KMS-11 (cell line): ENCODE data around the gene PI16.

Experiments used
- H2AFZ ChIP-seq: fragments of 200-600 bp; sonication (generic); 2 replicates; pipeline ENCODE4 v1.6.1; 2016; ENCODE audit warnings: antibody characterized with exemption, mixed run types, low read depth
- H3K27ac ChIP-seq: fragments of 200-600 bp; sonication (generic); 2 replicates; pipeline ENCODE4 v1.6.1; 2016; ENCODE audit warnings: mild to moderate bottlenecking, mixed run types
- H3K27me3 ChIP-seq: fragments of 200-600 bp; sonication (generic); 2 replicates; pipeline ENCODE4 v1.6.1; 2017; ENCODE audit warnings: mild to moderate bottlenecking, low read depth, mixed run types, moderate library complexity; ENCODE audit not compliant: insufficient read depth
- H3K36me3 ChIP-seq: fragments of 200-600 bp; sonication (generic); 2 replicates; pipeline ENCODE4 v1.6.1; 2017; ENCODE audit warnings: mild to moderate bottlenecking, mixed run types; ENCODE audit not compliant: insufficient read depth
- H3K4me1 ChIP-seq: fragments of 200-600 bp; sonication (generic); 2 replicates; pipeline ENCODE4 v1.6.1; 2016; ENCODE audit warnings: mild to moderate bottlenecking, low read depth, mixed run types; ENCODE audit not compliant: poor library complexity, severe bottlenecking
- H3K4me2 ChIP-seq: fragments of 200-600 bp; sonication (generic); 2 replicates; pipeline ENCODE4 v1.7.0; 2016; ENCODE audit warnings: mild to moderate bottlenecking, mixed run types
- H3K4me3 ChIP-seq: fragments of 200-600 bp; sonication (generic); IDR thresholded peaks from 2 replicates; pipeline ENCODE4 v1.6.1; 2017; ENCODE audit warnings: low read depth, low read length, mixed read lengths; ENCODE audit not compliant: insufficient read depth
- H3K79me2 ChIP-seq: fragments of 200-600 bp; sonication (generic); 2 replicates; pipeline ENCODE4 v1.6.1; 2016; ENCODE audit warnings: low read depth, mixed run types; ENCODE audit not compliant: insufficient read depth
- H3K9ac ChIP-seq: fragments of 200-600 bp; sonication (generic); 2 replicates; pipeline ENCODE4 v1.6.1; 2016; ENCODE audit warnings: mild to moderate bottlenecking, mixed run types
- H4K20me1 ChIP-seq: fragments of 200-600 bp; sonication (generic); 2 replicates; pipeline ENCODE4 v1.6.1; 2016; ENCODE audit warnings: mild to moderate bottlenecking, mixed run types; ENCODE audit not compliant: insufficient read depth
- TF ChIP-seq, protein P1 (sequence below): fragments of 200-600 bp; sonication (generic); conservative IDR thresholded peaks from 2 replicates; pipeline ENCODE4 v1.6.1; 2017; ENCODE audit warnings: low read depth, mild to moderate bottlenecking, antibody characterized with exemption, low read length, moderate library complexity, mixed read lengths

Gene PI16

DNA sequence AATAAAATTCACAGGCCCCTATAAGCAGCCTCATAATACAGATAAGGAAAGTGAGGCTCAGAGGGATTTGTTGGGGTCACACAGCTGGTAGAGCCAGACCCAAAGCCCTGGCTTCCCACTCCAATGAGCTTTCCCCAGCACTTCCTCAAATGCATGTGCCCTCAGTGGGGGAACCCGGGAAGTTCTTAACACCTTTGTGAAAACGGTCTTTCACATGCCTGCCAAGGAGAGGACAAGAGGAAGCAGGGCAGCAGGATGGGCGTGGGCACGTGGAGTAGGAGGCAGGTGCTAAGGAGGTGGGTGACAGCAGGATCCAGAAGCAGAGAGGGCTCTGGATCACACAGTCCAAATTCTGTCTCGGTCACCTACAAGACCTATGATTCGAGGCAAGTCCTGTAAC lies 598 bp downstream of the PI16 start:
- Histone ChIP-seq H3K36me3 (no peaks in the 10 kb centered on the region), H3K9ac (no peak overlapping the region), H3K27ac (no peak overlapping the region), H3K79me2 (no peaks in the 10 kb centered on the region), H4K20me1 (no peaks in the 10 kb centered on the region), H3K4me1 (no peaks in the 10 kb centered on the region), H3K4me3 (no peak overlapping the region), H3K27me3 (no peaks in the 10 kb centered on the region), H2AFZ (no peak overlapping the region), H3K4me2 (no peak overlapping the region)
- TF ChIP-seq, protein P1, sequence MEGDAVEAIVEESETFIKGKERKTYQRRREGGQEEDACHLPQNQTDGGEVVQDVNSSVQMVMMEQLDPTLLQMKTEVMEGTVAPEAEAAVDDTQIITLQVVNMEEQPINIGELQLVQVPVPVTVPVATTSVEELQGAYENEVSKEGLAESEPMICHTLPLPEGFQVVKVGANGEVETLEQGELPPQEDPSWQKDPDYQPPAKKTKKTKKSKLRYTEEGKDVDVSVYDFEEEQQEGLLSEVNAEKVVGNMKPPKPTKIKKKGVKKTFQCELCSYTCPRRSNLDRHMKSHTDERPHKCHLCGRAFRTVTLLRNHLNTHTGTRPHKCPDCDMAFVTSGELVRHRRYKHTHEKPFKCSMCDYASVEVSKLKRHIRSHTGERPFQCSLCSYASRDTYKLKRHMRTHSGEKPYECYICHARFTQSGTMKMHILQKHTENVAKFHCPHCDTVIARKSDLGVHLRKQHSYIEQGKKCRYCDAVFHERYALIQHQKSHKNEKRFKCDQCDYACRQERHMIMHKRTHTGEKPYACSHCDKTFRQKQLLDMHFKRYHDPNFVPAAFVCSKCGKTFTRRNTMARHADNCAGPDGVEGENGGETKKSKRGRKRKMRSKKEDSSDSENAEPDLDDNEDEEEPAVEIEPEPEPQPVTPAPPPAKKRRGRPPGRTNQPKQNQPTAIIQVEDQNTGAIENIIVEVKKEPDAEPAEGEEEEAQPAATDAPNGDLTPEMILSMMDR = no peak

- Histone ChIP-seq H2AFZ (no peak overlapping the region), H3K27me3 (no peaks in the 10 kb centered on the region), H3K4me1 (no peaks in the 10 kb centered on the region), H3K79me2 (no peaks in the 10 kb centered on the region), H4K20me1 (no peaks in the 10 kb centered on the region), H3K4me2 (no peak overlapping the region), H3K9ac (no peak overlapping the region), H3K36me3 (no peaks in the 10 kb centered on the region), H3K27ac (no peak overlapping the region), H3K4me3 (no peak overlapping the region)
- TF ChIP-seq, protein P1 = no peak
Measured at GRCh38 chr6:36955671-36956445, 1.3 kb downstream of the PI16 start.

GRCh38 chr6:36956446-36956820 lies 1.9 kb downstream of the PI16 start:
- Histone ChIP-seq H4K20me1 (no peaks in the 10 kb centered on the region), H3K4me2 (no peak overlapping the region), H3K4me1 (no peaks in the 10 kb centered on the region), H3K79me2 (no peaks in the 10 kb centered on the region), H2AFZ (no peak overlapping the region), H3K27me3 (no peaks in the 10 kb centered on the region), H3K4me3 (no peak overlapping the region), H3K9ac (no peak overlapping the region), H3K27ac (no peak overlapping the region), H3K36me3 (no peaks in the 10 kb centered on the region)
- TF ChIP-seq, protein P1 = no peak

GRCh38 chr6:36957773-36958271 lies 3.3 kb downstream of the PI16 start:
- TF ChIP-seq, protein P1 = no peak
- Histone ChIP-seq H2AFZ (no peak overlapping the region), H3K4me1 (no peaks in the 10 kb centered on the region), H3K36me3 (no peaks in the 10 kb centered on the region), H3K27ac (no peak overlapping the region), H3K27me3 (no peaks in the 10 kb centered on the region), H4K20me1 (no peaks in the 10 kb centered on the region), H3K9ac (no peak overlapping the region), H3K79me2 (no peaks in the 10 kb centered on the region), H3K4me2 (no peak overlapping the region), H3K4me3 (no peak overlapping the region)
